RWPE1 (cell line): ENCODE measurements around the gene HDDC2.

Experiments
- CTCF ChIA-PET: fragments of 350-600 bp; sonication (Branson Sonifier 250); formaldehyde crosslinking; extraction: SDS; loops from one replicate; lab custom pipeline; 2021; lab: Yijun Ruan, JAX
- POLR2A ChIA-PET: fragments of 400-600 bp; formaldehyde crosslinking; extraction: SDS; loops from one replicate; lab custom pipeline; 2020; ENCODE audit warnings: antibody characterized with exemption; ENCODE audit not compliant: low non-redundant PET; lab: Yijun Ruan, JAX
- DNase-seq: peaks from one replicate; pipeline ENCODE4 v3.0.0; 2012; ENCODE audit warnings: low spot score
- H3K27ac ChIP-seq: fragments of 450-650 bp; 2 replicates; pipeline ENCODE4 v1.5.1; 2017
- TF ChIP-seq, protein P1 (sequence below): fragments of 450-650 bp; conservative IDR thresholded peaks from 2 replicates; pipeline ENCODE4 v1.5.1; 2017; ENCODE audit warnings: low read depth, mild to moderate bottlenecking

HDDC2 gene

DNA sequence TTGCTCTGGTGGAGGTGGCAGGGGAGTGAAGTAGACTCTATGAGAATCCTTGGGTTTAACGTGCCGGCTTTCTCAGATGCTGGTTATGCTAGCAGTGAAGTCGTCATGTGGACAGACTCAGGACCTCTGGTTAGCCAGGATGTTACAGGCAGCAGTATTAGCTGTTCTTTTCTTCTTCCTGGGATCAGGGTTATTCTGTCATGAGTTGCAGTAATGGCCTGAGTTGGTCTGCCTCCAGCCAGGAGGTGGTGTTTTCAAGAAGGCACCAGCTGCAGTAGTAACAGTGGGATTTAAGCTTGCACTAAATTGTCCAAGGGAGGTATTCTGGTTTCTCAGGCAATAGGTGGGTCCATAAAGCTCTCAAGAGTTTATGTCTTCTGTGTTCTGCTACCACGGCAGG is 56.7 kb downstream of the HDDC2 start:
- TF ChIP-seq, protein P1, sequence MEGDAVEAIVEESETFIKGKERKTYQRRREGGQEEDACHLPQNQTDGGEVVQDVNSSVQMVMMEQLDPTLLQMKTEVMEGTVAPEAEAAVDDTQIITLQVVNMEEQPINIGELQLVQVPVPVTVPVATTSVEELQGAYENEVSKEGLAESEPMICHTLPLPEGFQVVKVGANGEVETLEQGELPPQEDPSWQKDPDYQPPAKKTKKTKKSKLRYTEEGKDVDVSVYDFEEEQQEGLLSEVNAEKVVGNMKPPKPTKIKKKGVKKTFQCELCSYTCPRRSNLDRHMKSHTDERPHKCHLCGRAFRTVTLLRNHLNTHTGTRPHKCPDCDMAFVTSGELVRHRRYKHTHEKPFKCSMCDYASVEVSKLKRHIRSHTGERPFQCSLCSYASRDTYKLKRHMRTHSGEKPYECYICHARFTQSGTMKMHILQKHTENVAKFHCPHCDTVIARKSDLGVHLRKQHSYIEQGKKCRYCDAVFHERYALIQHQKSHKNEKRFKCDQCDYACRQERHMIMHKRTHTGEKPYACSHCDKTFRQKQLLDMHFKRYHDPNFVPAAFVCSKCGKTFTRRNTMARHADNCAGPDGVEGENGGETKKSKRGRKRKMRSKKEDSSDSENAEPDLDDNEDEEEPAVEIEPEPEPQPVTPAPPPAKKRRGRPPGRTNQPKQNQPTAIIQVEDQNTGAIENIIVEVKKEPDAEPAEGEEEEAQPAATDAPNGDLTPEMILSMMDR = no peak
- DNase-seq = no peak
- CTCF ChIA-PET = interaction anchor here (0.7 to 1.0 kb wide), 2 partner anchors 23 to 91 kb away, joined by 3 read pairs; partner anchors contain the start of gene TPD52L1
- no peak overlapping the region for H3K27ac ChIP-seq
- POLR2A ChIA-PET = no interaction called here

DNA sequence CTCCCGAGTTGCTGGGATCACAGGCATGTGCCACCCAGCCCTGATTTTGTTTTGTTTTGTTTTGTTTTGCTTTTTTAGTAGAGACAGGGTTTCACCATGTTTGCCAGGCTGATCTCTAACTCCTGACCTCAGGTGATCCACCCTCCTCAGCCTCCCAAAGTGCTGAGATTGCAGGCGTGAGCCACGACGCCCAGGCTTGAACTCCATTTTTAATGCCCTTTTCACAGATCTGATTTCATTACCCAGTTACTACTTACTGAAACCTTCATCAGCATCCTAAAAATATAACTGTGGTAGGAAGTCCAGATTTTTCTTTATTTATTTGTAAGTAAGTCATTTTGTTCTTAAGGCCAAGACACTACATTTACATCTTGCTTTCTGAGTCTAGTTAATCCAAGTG is 64.0 kb downstream of the HDDC2 start:
- POLR2A ChIA-PET = no interaction called here
- no peak for DNase-seq
- no peak overlapping the region for H3K27ac ChIP-seq
- TF ChIP-seq, protein P1 = no peak
- CTCF ChIA-PET = no interaction called here

DNA sequence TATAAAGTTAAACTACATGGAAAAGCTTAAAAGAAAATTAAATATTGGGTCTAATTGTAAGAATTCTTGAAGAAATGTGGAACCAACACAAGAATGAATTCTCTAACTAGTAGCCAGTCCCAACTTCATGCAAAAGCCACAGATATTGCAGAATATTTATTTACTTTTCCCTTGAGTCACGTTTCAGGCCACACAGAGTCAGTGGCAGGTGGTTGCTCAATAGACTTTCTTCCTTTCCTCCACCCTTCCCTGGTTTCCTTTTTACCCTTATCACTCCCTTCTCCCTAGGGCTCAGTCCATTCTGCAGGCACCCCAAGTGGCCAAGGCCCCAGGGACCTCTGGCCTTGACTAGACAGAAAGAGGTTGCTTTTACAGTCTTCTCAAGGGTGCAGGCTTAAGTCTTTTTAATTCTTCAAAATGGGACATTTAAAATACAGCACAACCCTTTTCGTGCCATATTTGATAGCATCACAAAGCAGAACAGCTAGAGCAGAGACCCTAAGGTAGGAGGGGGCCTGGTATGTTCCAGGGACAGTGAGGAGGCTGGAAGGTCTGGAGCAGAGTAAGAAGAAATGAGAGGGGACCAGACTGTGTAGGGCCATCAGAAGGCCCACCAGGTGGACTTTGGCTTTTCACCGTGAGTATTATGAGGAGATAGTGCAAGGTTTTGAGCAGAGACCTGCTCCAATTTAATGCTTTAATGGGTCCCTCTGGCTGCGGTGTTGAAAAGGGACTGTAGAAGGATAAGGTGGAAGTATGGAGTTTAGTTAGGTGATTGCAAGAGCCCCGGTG is 65.0 kb downstream of the HDDC2 start:
- ChIA-PET POLR2A (no interaction called here), CTCF (interaction anchor here (0.6 kb wide), 1 partner anchor 543 kb away, joined by 3 read pairs; no protein-coding TSS in a partner anchor)
- TF ChIP-seq, protein P1 = no peak
- peak; percentile 18 for DNase-seq
- no peak overlapping the region for H3K27ac ChIP-seq

DNA sequence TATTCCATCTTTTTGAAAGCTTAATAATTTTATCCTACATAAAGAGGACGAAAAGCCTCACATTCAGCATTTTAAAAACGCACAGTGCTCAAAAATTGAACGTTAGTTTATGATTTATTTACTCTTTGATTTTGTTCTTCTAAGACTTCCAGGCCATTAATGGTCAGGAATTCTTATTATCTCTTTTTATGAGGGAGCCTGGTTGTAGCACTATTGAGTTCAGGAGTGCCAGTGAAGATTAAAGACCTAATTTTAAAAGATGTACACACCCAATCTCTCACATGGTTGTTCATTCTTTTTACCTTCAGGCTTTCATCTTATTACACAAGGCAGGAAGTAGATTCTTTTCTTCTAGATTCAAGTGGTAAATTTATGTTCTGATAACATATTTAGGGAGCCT is 68.6 kb downstream of the HDDC2 start:
- POLR2A ChIA-PET = no interaction called here
- TF ChIP-seq, protein P1 = no peak
- no peak overlapping the region for H3K27ac ChIP-seq
- CTCF ChIA-PET = no interaction called here
- DNase-seq = no peak

DNA sequence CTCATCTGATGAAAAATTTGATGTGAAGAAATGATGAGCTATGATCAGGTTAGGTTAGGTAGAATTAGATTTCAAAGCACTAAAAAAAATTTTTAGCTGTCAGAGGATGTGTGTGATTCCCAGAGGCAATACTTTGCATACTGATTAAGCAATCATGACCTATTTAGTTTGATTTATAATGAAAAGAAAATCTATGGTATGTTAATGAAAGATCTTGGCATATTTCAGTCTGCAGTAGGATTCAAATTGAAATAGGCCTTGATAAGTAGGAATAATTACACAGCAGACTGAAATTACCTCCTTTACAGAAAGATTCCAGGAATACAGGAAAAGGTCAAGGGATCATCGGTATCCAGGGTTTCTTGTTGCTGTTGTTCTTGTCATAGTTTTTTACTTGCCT is 69.3 kb downstream of the HDDC2 start:
- ChIA-PET POLR2A (no interaction called here), CTCF (no interaction called here)
- TF ChIP-seq, protein P1 = no peak
- H3K27ac ChIP-seq = no peak overlapping the region
- no peak for DNase-seq

DNA sequence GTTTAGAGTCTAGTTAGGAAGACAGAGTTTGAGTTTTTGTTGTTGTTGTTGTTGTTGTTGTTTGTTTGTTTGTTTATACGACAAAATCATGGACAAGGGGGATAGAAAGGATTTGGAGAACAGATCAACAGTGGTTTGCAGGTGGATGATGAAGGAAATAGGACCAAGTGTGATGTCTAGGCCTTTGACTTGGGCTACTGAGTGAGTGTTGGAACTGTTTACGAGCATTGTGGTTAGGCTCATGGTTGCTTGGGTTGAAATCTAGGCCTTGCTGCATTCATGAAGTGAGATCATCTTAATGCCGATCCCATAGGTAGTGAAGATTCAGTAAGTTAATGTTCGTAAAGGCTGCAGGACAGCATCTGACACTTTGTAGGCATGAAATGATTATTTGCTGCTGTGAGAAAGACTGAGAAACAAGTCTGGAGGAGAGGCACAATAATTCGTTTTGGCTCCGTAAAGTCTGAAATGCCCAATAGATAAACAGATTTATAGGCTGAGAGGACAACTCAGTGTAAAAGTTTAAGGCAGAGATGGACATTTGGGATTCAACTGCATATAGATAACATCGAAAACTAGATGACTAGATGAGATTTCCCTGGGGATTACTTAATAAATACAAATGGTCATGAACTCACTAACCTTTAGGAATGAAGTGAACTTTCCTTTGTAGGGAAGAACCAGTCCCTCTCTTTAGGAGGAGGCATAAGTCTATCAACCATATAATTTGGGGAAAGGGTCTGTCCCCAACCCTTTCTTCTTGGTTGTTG is 70.0 kb downstream of the HDDC2 start:
- POLR2A ChIA-PET = interaction anchor here (0.6 kb wide), 1 partner anchor 70 kb away, joined by 3 read pairs; the partner anchor contains the start of gene HDDC2
- no peak overlapping the region for H3K27ac ChIP-seq
- DNase-seq = no peak
- CTCF ChIA-PET = no interaction called here
- TF ChIP-seq, protein P1 = no peak
